ENCODE data around the gene SPCS3. TPM values are rescaled to one million over a fixed set of nuclear protein-coding genes. Genes with fewer than 3 reads are reported as not detected.
"Not testable (repeated sequence)": the region's sequence is repeated elsewhere in the genome, so short reads cannot be mapped to it uniquely, and the experiment has no call there.

SPCS3 gene
- total and polyA plus RNA-seq, 10 donors: 20.6 to 164 (median 133) TPM

DNA sequence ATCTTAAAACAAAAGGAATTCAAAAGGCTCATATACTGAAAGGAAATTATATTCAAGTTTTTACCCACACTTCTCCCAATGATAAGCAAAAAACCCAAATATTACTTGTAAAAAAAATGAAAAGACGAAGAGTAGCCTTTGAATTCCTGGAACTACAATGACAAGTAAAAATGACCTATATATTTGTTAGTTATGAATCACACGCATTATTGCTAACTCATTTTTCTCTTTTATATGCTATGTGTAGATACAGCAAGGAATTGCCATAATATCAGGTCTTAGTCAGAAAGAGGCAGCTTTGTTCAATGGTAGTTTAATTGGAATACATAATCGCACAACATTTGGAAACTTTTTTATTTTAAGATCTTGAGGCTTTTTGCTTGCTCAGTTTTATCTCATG lies 28.0 kb upstream of the SPCS3 start:
- 82 to 90% (median 87%) methylated on average over 3 of the region's 3 CpGs for WGBS, 5 donors
- intact Hi-C loops (cut with DNase I; ENCODE audit: low total_unique reads): no loop called here

DNA sequence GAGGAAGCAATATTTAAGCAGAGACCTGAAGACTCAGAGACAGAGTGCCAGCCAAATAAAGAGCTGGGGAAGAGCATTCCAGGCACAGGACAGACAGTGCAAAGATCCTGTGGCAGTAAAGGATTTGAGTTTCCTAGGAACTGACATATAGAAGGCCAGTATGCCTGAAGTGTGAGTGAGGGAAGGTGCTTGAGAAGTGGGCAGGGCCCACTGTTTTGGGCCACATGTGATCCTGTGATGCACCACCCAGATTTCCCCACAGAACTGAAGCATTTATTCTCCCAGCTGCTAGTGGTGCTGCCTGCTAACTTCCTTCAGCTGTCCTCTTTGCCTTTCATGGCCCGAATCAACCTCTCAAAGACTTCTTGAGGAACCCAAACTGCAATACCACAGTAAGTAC lies 26.8 kb upstream of the SPCS3 start:
- intact Hi-C loops (cut with DNase I; ENCODE audit: low total_unique reads): no loop called here
- H3K9me3 ChIP-seq: no peaks in the 10 kb centered on the region
- H3K27ac ChIP-seq: no peak overlapping the region
- DNase-seq: no peak
- H3K27me3 ChIP-seq (replicated peaks in 1 of 7): no peaks in the 10 kb centered on the region
- TF ChIP-seq, protein P1, sequence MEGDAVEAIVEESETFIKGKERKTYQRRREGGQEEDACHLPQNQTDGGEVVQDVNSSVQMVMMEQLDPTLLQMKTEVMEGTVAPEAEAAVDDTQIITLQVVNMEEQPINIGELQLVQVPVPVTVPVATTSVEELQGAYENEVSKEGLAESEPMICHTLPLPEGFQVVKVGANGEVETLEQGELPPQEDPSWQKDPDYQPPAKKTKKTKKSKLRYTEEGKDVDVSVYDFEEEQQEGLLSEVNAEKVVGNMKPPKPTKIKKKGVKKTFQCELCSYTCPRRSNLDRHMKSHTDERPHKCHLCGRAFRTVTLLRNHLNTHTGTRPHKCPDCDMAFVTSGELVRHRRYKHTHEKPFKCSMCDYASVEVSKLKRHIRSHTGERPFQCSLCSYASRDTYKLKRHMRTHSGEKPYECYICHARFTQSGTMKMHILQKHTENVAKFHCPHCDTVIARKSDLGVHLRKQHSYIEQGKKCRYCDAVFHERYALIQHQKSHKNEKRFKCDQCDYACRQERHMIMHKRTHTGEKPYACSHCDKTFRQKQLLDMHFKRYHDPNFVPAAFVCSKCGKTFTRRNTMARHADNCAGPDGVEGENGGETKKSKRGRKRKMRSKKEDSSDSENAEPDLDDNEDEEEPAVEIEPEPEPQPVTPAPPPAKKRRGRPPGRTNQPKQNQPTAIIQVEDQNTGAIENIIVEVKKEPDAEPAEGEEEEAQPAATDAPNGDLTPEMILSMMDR (IDR thresholded peaks at IDR 0.05 in 8 of 11, conservative IDR thresholded peaks at IDR 0.05 in 3 of 11): no peak
- TF ChIP-seq POLR2AphosphoS5 (IDR thresholded peaks at IDR 0.05): no peak
- no peak for TF ChIP-seq POLR2A (IDR thresholded peaks at IDR 0.05)
- no peaks in the 10 kb centered on the region for H3K36me3 ChIP-seq
- H3K4me3 ChIP-seq: no peak overlapping the region
- H3K4me1 ChIP-seq: no peaks in the 10 kb centered on the region
- WGBS, 5 donors: 82 to 100% (median 91%) methylated on average over 1 of the region's 1 CpG

More for the DNA sequence above, 28.0 kb upstream of the SPCS3 start:
- Histone ChIP-seq H3K27ac (no peak overlapping the region), H3K4me1 (no peaks in the 10 kb centered on the region), H3K36me3 (no peaks in the 10 kb centered on the region), H3K4me3 (no peak overlapping the region), H3K9me3 (no peaks in the 10 kb centered on the region), H3K27me3 (replicated peaks in 1 of 7) (no peaks in the 10 kb centered on the region)
- no peak for DNase-seq
- TF ChIP-seq, protein P1 (IDR thresholded peaks at IDR 0.05 in 8 of 11, conservative IDR thresholded peaks at IDR 0.05 in 3 of 11): no peak
- TF ChIP-seq POLR2A (IDR thresholded peaks at IDR 0.05) (no peak), POLR2AphosphoS5 (IDR thresholded peaks at IDR 0.05) (no peak)

DNA sequence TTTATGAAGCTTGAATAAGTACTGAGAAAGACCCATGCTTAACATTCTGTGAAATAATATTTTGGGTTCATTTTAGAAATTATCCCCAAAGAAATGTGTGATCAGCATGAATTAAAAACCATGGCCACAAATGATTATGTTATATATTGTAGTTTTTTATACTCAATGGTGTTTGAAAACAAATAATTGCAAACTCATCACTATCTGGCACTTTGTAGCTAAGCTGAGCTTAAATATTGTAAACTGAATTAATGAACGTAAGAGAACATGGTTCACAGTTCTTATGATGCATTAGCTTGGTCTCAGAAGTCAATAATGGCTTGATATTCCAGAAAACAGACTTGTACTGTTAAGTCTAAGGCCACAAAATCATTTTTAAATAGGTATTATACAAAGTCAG lies 26.1 kb upstream of the SPCS3 start:
- Histone ChIP-seq H3K4me1 (no peaks in the 10 kb centered on the region), H3K36me3 (no peaks in the 10 kb centered on the region), H3K4me3 (no peak overlapping the region), H3K27ac (no peak overlapping the region), H3K27me3 (replicated peaks in 1 of 7) (no peaks in the 10 kb centered on the region), H3K9me3 (no peaks in the 10 kb centered on the region)
- intact Hi-C loops (cut with DNase I; ENCODE audit: low total_unique reads): no loop called here
- WGBS, 5 donors: 79 to 87% (median 84%) methylated on average over 1 of the region's 1 CpG
- TF ChIP-seq POLR2A (IDR thresholded peaks at IDR 0.05): no peak
- no peak for TF ChIP-seq POLR2AphosphoS5 (IDR thresholded peaks at IDR 0.05)
- TF ChIP-seq, protein P1 (IDR thresholded peaks at IDR 0.05 in 8 of 11, conservative IDR thresholded peaks at IDR 0.05 in 3 of 11): no peak
- no peak for DNase-seq

DNA sequence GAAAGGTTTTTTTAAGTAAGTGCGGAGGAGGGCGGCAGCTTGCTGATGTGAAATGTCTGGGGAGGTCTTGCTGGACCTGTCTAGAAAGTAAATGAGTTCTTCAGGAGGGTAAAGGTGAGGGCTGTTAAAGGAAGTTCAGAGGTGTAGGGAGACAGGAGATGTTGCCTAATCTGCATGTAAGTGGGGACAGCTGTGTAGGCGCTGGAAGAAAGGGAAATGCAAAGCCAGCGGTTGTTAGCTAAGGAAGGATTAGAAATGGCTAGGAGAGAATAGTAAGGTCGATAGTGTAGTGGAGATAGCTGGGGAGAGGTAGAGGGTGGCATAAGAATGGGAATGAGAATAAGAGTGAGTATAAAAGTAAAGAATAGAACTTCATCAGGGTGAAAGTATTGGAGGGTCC lies 23.9 kb upstream of the SPCS3 start:
- DNase-seq; H3K4me3 ChIP-seq; H3K27me3 ChIP-seq (replicated peaks in 1 of 7); H3K36me3 ChIP-seq; intact Hi-C loops (cut with DNase I; ENCODE audit: low total_unique reads); H3K9me3 ChIP-seq; H3K4me1 ChIP-seq; H3K27ac ChIP-seq: not testable (repeated sequence)
- 59 to 71% (median 62%) methylated on average over 5 of the region's 5 CpGs for WGBS, 5 donors

DNA sequence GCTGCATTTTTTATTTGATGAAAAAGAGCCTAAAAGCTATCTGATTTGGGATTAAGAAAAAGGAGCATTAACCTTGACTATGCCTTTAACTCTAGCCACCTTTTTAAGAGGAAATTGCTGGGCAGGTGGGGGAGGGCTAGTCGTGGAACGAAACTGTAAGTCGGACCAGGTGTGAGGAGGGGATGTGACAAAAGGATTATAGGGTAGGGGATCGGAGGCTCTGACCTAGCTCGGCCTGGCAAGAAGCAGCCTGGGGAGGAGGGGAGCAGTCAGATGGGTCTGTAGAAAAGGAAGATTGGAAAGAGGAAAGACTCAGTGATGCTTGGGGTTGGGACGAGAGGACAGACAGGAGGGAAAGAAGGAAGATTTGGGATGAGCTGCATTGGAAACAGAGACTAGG lies 21.1 kb upstream of the SPCS3 start:
- 72 to 83% (median 77%) methylated on average over 6 of the region's 6 CpGs for WGBS, 5 donors
- Histone ChIP-seq H3K27me3 (replicated peaks in 1 of 7) (peaks cover 0 to 12% (median 0%) of the 10 kb centered on the region in 7 donors), H3K9me3 (no peaks in the 10 kb centered on the region), H3K4me3 (no peak overlapping the region), H3K36me3 (no peaks in the 10 kb centered on the region), H3K27ac (no peak overlapping the region), H3K4me1 (no peaks in the 10 kb centered on the region)
- no peak for TF ChIP-seq POLR2A (IDR thresholded peaks at IDR 0.05)
- no peak for TF ChIP-seq POLR2AphosphoS5 (IDR thresholded peaks at IDR 0.05)
- TF ChIP-seq, protein P1 (IDR thresholded peaks at IDR 0.05 in 8 of 11, conservative IDR thresholded peaks at IDR 0.05 in 3 of 11): no peak
- no peak for DNase-seq
- intact Hi-C loops (cut with DNase I; ENCODE audit: low total_unique reads): no loop called here
